Measurements from ENCODE around the gene FRMD3.

FRMD3 gene

GRCh38 chr9:83459830-83460229 is 78.4 kb downstream of the FRMD3 start:
- no peaks in the 10 kb centered on the region for H3K36me3 ChIP-seq (ENCODE audit: insufficient read depth)
- no peaks in the 10 kb centered on the region for H4K20me1 ChIP-seq (ENCODE audit: insufficient read depth)
- no peak overlapping the region for H3K4me3 ChIP-seq (IDR thresholded peaks at IDR 0.05; ENCODE audit: insufficient read depth, low read depth, low read length)
- H3K4me1 ChIP-seq (ENCODE audit: low read depth, poor library complexity, severe bottlenecking): no peaks in the 10 kb centered on the region
- H3K27ac ChIP-seq: no peak overlapping the region
- no peaks in the 10 kb centered on the region for H3K79me2 ChIP-seq (ENCODE audit: insufficient read depth, low read depth)
- H3K9ac ChIP-seq: no peak overlapping the region
- H3K27me3 ChIP-seq (ENCODE audit: insufficient read depth, low read depth): no peaks in the 10 kb centered on the region
- H2AFZ ChIP-seq (ENCODE audit: low read depth): no peak overlapping the region
- H3K4me2 ChIP-seq: no peak overlapping the region
- TF ChIP-seq CTCF (conservative IDR thresholded peaks at IDR 0.05; ENCODE audit: low read depth, low read length): no peak

GRCh38 chr9:83458530-83458929 is 79.7 kb downstream of the FRMD3 start:
- H3K79me2 ChIP-seq (ENCODE audit: insufficient read depth, low read depth): no peaks in the 10 kb centered on the region
- no peaks in the 10 kb centered on the region for H3K27me3 ChIP-seq (ENCODE audit: insufficient read depth, low read depth)
- H3K4me3 ChIP-seq (IDR thresholded peaks at IDR 0.05; ENCODE audit: insufficient read depth, low read depth, low read length): no peak overlapping the region
- no peaks in the 10 kb centered on the region for H3K4me1 ChIP-seq (ENCODE audit: low read depth, poor library complexity, severe bottlenecking)
- no peak overlapping the region for H3K9ac ChIP-seq
- no peaks in the 10 kb centered on the region for H3K36me3 ChIP-seq (ENCODE audit: insufficient read depth)
- H3K27ac ChIP-seq: no peak overlapping the region
- no peak overlapping the region for H3K4me2 ChIP-seq
- H2AFZ ChIP-seq (ENCODE audit: low read depth): no peak overlapping the region
- TF ChIP-seq CTCF (conservative IDR thresholded peaks at IDR 0.05; ENCODE audit: low read depth, low read length): no peak
- H4K20me1 ChIP-seq (ENCODE audit: insufficient read depth): no peaks in the 10 kb centered on the region

- Histone ChIP-seq H3K4me1 (ENCODE audit: low read depth, poor library complexity, severe bottlenecking) (no peaks in the 10 kb centered on the region), H3K4me3 (IDR thresholded peaks at IDR 0.05; ENCODE audit: insufficient read depth, low read depth, low read length) (no peak overlapping the region), H3K27ac (no peak overlapping the region), H3K79me2 (ENCODE audit: insufficient read depth, low read depth) (no peaks in the 10 kb centered on the region), H3K27me3 (ENCODE audit: insufficient read depth, low read depth) (no peaks in the 10 kb centered on the region), H3K4me2 (no peak overlapping the region), H3K36me3 (ENCODE audit: insufficient read depth) (no peaks in the 10 kb centered on the region), H4K20me1 (ENCODE audit: insufficient read depth) (no peaks in the 10 kb centered on the region), H3K9ac (no peak overlapping the region), H2AFZ (ENCODE audit: low read depth) (no peak overlapping the region)
- TF ChIP-seq CTCF (conservative IDR thresholded peaks at IDR 0.05; ENCODE audit: low read depth, low read length): no peak
Measured at GRCh38 chr9:83457005-83457404, 81.2 kb downstream of the FRMD3 start.

- TF ChIP-seq CTCF (conservative IDR thresholded peaks at IDR 0.05; ENCODE audit: low read depth, low read length): no peak
Measured at GRCh38 chr9:83456226-83456625, 82.0 kb downstream of the FRMD3 start.

More at GRCh38 chr9:83456226-83456625, 82.0 kb downstream of the FRMD3 start:
- no peaks in the 10 kb centered on the region for H3K27me3 ChIP-seq (ENCODE audit: insufficient read depth, low read depth)
- no peaks in the 10 kb centered on the region for H3K79me2 ChIP-seq (ENCODE audit: insufficient read depth, low read depth)
- no peak overlapping the region for H2AFZ ChIP-seq (ENCODE audit: low read depth)
- H3K36me3 ChIP-seq (ENCODE audit: insufficient read depth): no peaks in the 10 kb centered on the region
- H3K27ac ChIP-seq: no peak overlapping the region
- H3K9ac ChIP-seq: no peak overlapping the region
- no peak overlapping the region for H3K4me3 ChIP-seq (IDR thresholded peaks at IDR 0.05; ENCODE audit: insufficient read depth, low read depth, low read length)
- no peak overlapping the region for H3K4me2 ChIP-seq
- no peaks in the 10 kb centered on the region for H3K4me1 ChIP-seq (ENCODE audit: low read depth, poor library complexity, severe bottlenecking)
- H4K20me1 ChIP-seq (ENCODE audit: insufficient read depth): no peaks in the 10 kb centered on the region

Data from KMS-11 (cell line).